ENCODE measurements around the gene LACTB. TPM values are rescaled to one million over a fixed set of nuclear protein-coding genes. Genes with fewer than 3 reads are reported as not detected.

The LACTB gene
- total RNA-seq, 2 experiments from 2014 or later = 12.4 to 13.5 TPM

DNA sequence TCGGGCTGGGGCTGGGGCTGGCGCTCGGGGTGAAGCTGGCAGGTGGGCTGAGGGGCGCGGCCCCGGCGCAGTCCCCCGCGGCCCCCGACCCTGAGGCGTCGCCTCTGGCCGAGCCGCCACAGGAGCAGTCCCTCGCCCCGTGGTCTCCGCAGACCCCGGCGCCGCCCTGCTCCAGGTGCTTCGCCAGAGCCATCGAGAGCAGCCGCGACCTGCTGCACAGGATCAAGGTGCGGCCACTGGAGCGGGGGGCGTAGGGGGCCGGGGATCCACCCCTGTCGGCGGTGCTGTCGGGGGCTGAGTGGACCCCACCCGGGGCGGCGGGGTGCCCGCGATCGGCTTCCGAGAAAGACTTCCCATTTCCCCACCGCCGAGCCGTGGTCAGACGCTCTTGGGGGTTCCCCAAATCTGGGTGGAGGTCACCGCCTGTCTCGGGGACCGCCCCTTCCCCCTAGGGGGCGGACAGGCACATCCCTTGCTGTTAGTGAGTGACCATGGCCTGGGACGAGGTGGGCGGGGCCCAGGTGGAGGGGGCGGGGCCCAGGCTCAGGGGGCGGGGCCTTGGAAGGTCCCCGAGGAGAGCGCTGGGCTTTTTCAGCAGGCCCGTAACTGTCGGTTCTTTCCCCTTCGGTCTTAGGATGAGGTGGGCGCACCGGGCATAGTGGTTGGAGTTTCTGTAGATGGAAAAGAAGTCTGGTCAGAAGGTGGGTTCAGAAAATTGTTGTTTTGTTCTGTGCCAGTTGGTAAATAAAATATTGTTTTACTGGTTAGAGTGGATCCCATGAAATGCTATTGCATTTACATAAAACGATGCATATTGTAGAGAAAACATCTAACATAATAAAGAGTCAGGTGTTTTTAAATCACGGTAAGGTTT is 578 bp downstream of the LACTB start:
- ATAC-seq (ENCODE audit: low read depth) = peak; percentile 81

DNA sequence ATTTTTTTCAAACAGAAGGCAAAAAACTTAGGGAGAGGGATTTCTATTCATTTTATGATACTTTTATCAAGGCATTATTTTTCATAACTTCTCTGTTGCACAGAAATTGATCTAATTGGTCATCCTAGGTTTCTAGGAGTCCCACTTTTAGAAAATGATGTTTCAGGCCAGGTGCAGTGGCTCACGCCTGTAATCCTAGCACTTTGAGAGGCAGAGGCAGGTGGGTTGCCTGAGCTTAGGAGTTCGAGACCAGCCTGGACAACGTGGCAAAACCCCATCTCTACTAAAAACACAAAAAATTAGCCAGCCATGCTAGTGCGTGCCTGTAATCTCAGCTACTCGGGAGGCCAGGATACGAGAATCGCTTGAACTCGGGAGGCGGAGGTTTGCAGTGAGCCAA is 2.8 kb downstream of the LACTB start:
- peaks cover 25% of the 10 kb centered on the region for H3K36me3 Mint-ChIP-seq
- no peak overlapping the region for H3K27ac Mint-ChIP-seq
- H3K4me3 Mint-ChIP-seq = no peak overlapping the region
- no peaks in the 10 kb centered on the region for H3K27me3 Mint-ChIP-seq
- POLR2A ChIA-PET = no interaction called here
- H3K4me1 Mint-ChIP-seq = peaks cover 15% of the 10 kb centered on the region
- no peak for DNase-seq
- ATAC-seq (ENCODE audit: low read depth) = no peak
- peaks cover 3% of the 10 kb centered on the region for H3K9me3 Mint-ChIP-seq

More for the DNA sequence above, 578 bp downstream of the LACTB start:
- H3K27me3 Mint-ChIP-seq = peaks cover under 1% of the 10 kb centered on the region
- peaks cover 14% of the 10 kb centered on the region for H3K4me1 Mint-ChIP-seq
- peak overlapping the region; percentile 88 for H3K4me3 Mint-ChIP-seq
- peaks cover 23% of the 10 kb centered on the region for H3K36me3 Mint-ChIP-seq
- POLR2A ChIA-PET = interaction anchor here (1.0 kb wide), 1 partner anchor 35 kb away, joined by 6 read pairs; the partner anchor contains the start of gene RPS27L
- peak; percentile 90 for DNase-seq
- peaks cover 8% of the 10 kb centered on the region for H3K9me3 Mint-ChIP-seq
- peak overlapping the region; percentile 90 for H3K27ac Mint-ChIP-seq

DNA sequence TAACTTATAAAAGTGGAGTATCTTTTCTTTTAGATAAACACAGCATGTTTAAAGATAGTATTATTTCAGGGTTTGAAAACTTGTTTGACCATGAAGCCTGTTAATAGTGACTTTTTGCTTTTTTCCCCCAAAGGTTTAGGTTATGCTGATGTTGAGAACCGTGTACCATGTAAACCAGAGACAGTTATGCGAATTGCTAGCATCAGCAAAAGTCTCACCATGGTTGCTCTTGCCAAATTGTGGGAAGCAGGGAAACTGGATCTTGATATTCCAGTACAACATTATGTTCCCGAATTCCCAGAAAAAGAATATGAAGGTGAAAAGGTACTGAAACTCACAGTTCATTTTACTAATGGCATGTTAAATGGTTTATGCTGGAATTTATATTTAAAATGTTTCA is 5.1 kb downstream of the LACTB start:
- H3K27me3 Mint-ChIP-seq = no peaks in the 10 kb centered on the region
- H3K4me1 Mint-ChIP-seq = peaks cover 10% of the 10 kb centered on the region
- H3K9me3 Mint-ChIP-seq = no peaks in the 10 kb centered on the region
- no peak overlapping the region for H3K27ac Mint-ChIP-seq
- POLR2A ChIA-PET = no interaction called here
- DNase-seq = no peak
- peaks cover 19% of the 10 kb centered on the region for H3K36me3 Mint-ChIP-seq
- H3K4me3 Mint-ChIP-seq = no peak overlapping the region
- ATAC-seq (ENCODE audit: low read depth) = no peak

DNA sequence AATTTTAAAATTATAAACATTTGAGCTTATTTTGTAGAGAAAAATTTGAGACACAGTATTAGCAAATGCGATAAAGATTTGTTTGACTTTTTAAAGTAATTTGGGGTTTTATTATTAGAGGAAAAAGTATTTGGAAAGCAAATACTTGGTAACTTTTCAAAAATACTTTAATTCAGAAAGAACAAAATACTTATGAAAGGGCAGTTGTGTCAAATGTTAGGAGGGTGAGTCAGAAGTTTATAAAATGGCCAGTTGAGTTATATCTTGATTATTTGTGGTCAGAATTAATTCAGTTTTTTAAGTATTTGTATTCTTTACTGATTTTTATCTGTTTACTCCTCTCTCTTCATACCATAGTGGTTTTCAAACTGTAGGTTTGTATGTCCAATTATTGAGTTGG is 12.1 kb downstream of the LACTB start:
- peaks cover 12% of the 10 kb centered on the region for H3K36me3 Mint-ChIP-seq
- POLR2A ChIA-PET = no interaction called here

DNA sequence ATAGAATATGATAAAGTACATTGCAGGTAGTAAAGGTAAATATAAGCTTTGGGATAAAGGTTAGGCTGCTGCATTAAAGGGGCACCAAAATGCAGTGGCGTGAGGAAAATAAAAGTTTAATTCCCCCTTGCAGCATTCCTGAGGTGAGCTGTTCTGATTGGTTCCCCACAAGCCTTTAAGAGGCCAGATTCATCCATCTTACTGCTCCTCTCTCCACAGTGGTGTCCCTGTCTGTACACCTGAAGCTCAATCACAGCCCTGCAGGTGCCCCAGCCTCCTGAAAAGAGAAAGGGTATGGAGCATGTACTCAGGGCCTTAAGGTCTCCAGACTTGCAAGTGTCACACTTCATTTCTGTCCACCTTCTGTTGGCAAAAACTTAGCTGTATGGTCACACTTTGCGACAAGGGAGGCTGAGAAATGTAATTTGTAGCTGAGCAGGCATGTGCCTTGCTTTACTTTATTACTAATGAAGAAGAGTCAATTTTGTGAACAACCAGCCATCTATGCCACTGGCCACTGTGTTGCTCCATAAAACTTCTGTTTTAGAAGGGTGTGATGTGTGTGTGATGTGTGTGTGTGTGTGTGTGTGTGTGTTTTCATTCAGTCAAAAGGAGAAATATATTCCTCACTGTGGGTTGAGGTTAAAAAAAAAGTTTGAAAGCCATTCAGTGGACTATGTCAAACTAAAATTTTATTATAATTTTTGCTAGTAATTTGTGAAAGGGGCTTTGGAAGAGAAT is 12.8 kb downstream of the LACTB start:
- H3K9me3 Mint-ChIP-seq = no peaks in the 10 kb centered on the region
- no peak overlapping the region for H3K27ac Mint-ChIP-seq
- no peak overlapping the region for H3K4me3 Mint-ChIP-seq
- DNase-seq (no peak), ATAC-seq (ENCODE audit: low read depth) (no peak)
- H3K27me3 Mint-ChIP-seq = no peaks in the 10 kb centered on the region
- POLR2A ChIA-PET = no interaction called here
- H3K4me1 Mint-ChIP-seq = peaks cover 2% of the 10 kb centered on the region
- H3K36me3 Mint-ChIP-seq = peaks cover 10% of the 10 kb centered on the region

More for the DNA sequence above, 12.1 kb downstream of the LACTB start:
- Mint-ChIP-seq H3K9me3 (no peaks in the 10 kb centered on the region), H3K4me3 (no peak overlapping the region), H3K27ac (no peak overlapping the region), H3K4me1 (peaks cover 3% of the 10 kb centered on the region), H3K27me3 (no peaks in the 10 kb centered on the region)
- no peak for DNase-seq
- ATAC-seq (ENCODE audit: low read depth) = no peak

DNA sequence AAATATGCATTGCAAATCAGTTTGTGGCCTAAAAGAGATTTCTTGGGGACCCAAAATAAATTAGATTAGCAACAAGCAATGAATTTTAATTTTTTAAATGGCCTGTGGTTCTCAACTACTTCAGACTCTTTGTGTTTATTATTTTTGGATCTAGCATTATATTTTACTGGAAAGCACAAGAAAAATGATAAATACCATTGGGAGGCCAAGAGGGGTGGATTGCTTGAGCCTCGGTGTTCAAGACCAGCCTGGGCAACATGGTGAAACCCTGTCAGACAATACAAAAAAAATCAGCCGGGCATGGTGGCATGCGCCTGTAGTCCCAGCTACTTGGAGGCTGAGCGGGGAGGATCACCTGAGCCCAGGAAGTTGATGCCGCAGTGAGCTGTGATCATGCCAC is 13.6 kb downstream of the LACTB start:
- no peak overlapping the region for H3K27ac Mint-ChIP-seq
- H3K36me3 Mint-ChIP-seq = peaks cover 8% of the 10 kb centered on the region
- peaks cover 2% of the 10 kb centered on the region for H3K4me1 Mint-ChIP-seq
- no peak for DNase-seq
- no peaks in the 10 kb centered on the region for H3K27me3 Mint-ChIP-seq
- POLR2A ChIA-PET = interaction anchor here (0.7 kb wide), 1 partner anchor 21 kb away, joined by 3 read pairs; no protein-coding TSS in a partner anchor
- no peak overlapping the region for H3K4me3 Mint-ChIP-seq
- no peak for ATAC-seq (ENCODE audit: low read depth)
- H3K9me3 Mint-ChIP-seq = no peaks in the 10 kb centered on the region

DNA sequence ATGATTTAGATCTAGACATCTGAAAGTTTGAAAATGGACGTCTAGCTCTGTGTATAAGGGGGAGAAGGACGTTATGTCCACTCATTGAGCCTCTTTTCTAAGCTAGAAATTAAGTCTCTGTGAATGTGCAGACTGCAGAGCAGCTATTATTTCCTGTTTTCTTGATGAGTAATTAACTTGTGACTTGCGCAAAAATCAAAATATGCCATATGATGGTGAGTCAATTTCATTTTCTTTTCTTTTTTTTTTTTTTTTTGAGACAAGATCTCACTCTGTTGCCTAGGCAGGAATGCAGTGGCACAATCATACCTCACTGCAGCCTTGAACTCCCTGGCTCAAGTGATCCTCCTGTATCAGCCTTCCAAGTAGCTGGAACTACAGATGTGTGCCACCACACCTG is 14.1 kb downstream of the LACTB start:
- Mint-ChIP-seq H3K36me3 (peaks cover 10% of the 10 kb centered on the region), H3K27me3 (no peaks in the 10 kb centered on the region), H3K9me3 (no peaks in the 10 kb centered on the region), H3K4me3 (no peak overlapping the region), H3K27ac (no peak overlapping the region), H3K4me1 (peaks cover 2% of the 10 kb centered on the region)
- POLR2A ChIA-PET = interaction anchor here (0.7 kb wide), 1 partner anchor 20 kb away, joined by 3 read pairs; no protein-coding TSS in a partner anchor
- ATAC-seq (ENCODE audit: low read depth) = no peak
- no peak for DNase-seq

DNA sequence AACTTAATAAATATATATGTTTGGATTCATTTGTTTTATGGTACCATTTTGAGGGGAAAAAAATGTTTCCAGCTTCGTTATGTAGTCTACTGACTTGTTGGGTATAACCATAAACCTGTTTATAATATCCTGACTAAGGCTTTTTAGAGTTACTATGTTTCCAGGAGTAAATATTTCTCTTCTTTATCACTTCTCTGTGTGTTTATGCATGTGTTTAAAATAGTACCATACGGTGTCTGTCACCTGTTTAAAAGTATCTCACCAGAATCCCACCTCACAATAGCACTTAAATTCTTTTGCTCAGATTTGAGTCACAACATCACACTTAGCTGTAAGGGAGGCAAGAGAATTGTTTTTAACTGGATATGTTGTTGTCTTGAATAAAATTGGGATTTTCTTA is 15.1 kb downstream of the LACTB start:
- Mint-ChIP-seq H3K27me3 (no peaks in the 10 kb centered on the region), H3K36me3 (peaks cover 18% of the 10 kb centered on the region), H3K4me3 (no peak overlapping the region), H3K4me1 (peaks cover 5% of the 10 kb centered on the region), H3K9me3 (no peaks in the 10 kb centered on the region), H3K27ac (no peak overlapping the region)
- POLR2A ChIA-PET = no interaction called here
- DNase-seq = no peak
- no peak for ATAC-seq (ENCODE audit: low read depth)

DNA sequence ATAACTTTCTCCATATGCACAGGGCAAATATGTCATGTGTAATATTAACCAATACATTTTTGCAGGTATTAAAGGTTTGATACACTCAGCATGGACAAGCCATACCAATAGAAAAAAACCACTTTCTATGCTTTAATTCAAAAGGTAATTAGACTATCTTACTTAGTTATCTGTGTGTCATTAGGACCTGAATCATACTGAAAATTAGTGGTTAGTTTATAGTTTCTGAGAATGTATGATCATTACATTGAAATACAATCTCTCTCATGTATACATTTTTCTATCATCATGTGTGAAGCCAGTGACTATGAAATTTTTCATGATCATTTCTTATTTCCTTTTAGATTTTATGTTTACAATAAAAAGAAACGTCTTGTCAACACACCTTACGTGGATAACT is 19.3 kb downstream of the LACTB start:
- Mint-ChIP-seq H3K27ac (no peak overlapping the region), H3K27me3 (no peaks in the 10 kb centered on the region), H3K4me3 (no peak overlapping the region), H3K36me3 (peaks cover 42% of the 10 kb centered on the region), H3K9me3 (no peaks in the 10 kb centered on the region), H3K4me1 (peaks cover 8% of the 10 kb centered on the region)
- POLR2A ChIA-PET = no interaction called here
- no peak for DNase-seq
- no peak for ATAC-seq (ENCODE audit: low read depth)

DNA sequence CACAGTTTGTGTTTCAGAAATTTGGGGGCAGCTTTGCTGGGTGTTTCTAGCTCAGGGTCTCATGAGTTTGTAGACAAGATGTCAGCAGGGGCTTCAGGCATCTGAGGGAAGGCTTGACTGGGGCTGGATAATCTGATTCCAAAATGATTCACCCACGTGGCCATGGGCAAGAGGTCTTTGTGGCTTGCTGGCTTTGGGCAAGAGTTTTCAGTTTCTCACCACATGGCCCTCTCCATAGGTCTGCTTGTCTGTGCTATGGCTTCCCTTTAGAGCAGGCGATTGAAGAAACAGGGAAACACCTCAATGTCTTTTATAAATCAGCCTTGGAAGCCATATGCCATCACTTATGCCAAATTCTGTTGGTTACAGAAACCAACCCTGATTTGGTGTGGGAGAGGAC is 23.8 kb downstream of the LACTB start:
- ATAC-seq (ENCODE audit: low read depth) = no peak
- Mint-ChIP-seq H3K4me1 (peaks cover 11% of the 10 kb centered on the region), H3K27me3 (no peaks in the 10 kb centered on the region), H3K27ac (no peak overlapping the region), H3K4me3 (no peak overlapping the region), H3K36me3 (peaks cover 52% of the 10 kb centered on the region), H3K9me3 (no peaks in the 10 kb centered on the region)
- POLR2A ChIA-PET = no interaction called here
- no peak for DNase-seq

DNA sequence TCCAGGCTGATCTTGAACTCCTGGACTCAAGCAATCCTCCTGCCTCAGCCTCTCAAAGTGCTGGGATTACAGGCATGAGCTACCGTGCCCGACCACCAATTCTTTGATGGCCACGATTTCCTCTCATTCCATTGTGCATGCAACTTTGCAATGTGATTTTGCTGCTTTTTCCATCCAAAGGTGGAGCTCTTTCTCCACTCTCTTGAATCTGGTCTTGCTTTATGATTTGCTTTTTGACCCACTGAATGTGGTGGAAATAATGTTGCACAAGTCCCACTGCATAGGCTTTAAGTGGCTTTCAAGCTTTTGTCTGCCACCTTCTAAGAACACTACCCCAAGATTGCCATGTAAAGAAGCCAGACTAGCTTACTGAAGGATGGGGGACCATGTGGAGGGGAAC is 25.0 kb downstream of the LACTB start:
- Mint-ChIP-seq H3K4me1 (peaks cover 10% of the 10 kb centered on the region), H3K4me3 (no peak overlapping the region), H3K27ac (no peak overlapping the region), H3K36me3 (peaks cover 48% of the 10 kb centered on the region), H3K9me3 (no peaks in the 10 kb centered on the region), H3K27me3 (no peaks in the 10 kb centered on the region)
- POLR2A ChIA-PET = interaction anchor here (0.7 to 1.2 kb wide), 2 partner anchors 10 to 42 kb away, joined by 3 to 4 read pairs; partner anchors contain the start of genes RAB8B and RPS27L
- no peak for ATAC-seq (ENCODE audit: low read depth)
- DNase-seq = no peak

DNA sequence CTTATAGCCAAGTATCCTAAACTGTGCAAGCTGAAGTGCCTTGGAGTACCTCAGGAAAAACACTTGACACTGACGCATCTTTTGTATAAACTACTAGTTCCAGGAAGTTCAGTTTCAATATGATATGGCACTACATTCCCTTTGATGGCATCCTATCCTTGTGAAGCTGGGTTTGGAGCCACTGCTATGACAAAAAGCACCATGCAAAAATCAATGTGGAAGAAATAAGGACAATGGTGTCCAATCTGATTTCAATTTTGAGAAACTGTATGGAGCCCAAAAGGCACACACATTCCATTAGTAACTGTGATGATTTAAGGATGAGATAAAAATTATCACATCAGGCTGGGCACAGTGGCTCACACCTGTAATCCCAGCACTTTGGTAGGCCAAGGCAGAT is 30.0 kb downstream of the LACTB start:
- Mint-ChIP-seq H3K27ac (no peak overlapping the region), H3K27me3 (no peaks in the 10 kb centered on the region), H3K4me1 (peaks cover 13% of the 10 kb centered on the region), H3K4me3 (no peak overlapping the region), H3K36me3 (peaks cover 40% of the 10 kb centered on the region), H3K9me3 (no peaks in the 10 kb centered on the region)
- ATAC-seq (ENCODE audit: low read depth) (no peak), DNase-seq (no peak)
- POLR2A ChIA-PET = no interaction called here

DNA sequence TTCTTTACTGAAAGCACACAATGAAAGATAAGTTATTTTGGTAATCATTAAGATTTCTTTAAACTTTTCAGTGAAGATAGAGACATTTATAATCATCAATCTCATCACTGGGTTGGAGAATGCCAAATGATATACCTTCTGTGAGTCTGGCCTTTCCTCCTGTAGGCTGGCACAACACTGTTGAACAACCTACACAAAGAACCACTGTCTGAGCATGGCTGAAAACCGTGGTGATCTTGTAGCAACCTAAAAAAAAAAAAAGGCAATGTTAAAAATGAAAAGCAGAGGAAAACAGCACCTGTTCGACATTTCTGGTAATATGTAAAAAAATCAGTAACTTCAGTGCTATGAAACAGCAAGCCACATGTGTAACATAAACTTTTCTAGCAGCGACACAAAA is 33.8 kb downstream of the LACTB start:
- peaks cover 12% of the 10 kb centered on the region for H3K4me1 Mint-ChIP-seq
- no peak overlapping the region for H3K27ac Mint-ChIP-seq
- peak overlapping the region; percentile 98 for H3K4me3 Mint-ChIP-seq
- ATAC-seq (ENCODE audit: low read depth) = no peak
- POLR2A ChIA-PET = no interaction called here
- H3K27me3 Mint-ChIP-seq = no peaks in the 10 kb centered on the region
- H3K36me3 Mint-ChIP-seq = peaks cover 26% of the 10 kb centered on the region
- DNase-seq = no peak
- H3K9me3 Mint-ChIP-seq = no peaks in the 10 kb centered on the region

Measured in activated naive CD8-positive, alpha-beta T cell treated with anti-CD3 and anti-CD28 coated beads, Interleukin-2, amount 10 ng/mL, durations not matched to agents 7 days and 5 days (primary cell).